H1 (cell line): ENCODE measurements around the gene ABHD15. TPM values are rescaled to one million over a fixed set of nuclear protein-coding genes. Genes with fewer than 3 reads are reported as not detected.
A peak's percentile ranks its signal among the peaks of the same experiment; 100 is the strongest.

Experiments used
- CREB1 ChIP-seq: IDR thresholded peaks from 2 replicates; pipeline ENCODE4 v1.6.1; 2012; ENCODE audit warnings: inconsistent platforms
- polyA plus RNA-seq, 7 experiments: library from polyadenylated mRNA; depleted of rRNA in 3 of 7; stranded (reverse) in 5 of 7; unstranded in 2 of 7; fragments of >200 nt in 5 of 7; fragments of 200-250 nt in 2 of 7; gene quantifications; 1 replicate in 5 of 7; 2 replicates in 1 of 7; 4 replicates in 1 of 7; pipeline versions ENCODE4 v1.2.1 to v1.2.3, GENCODE V29; 2011 to 2013; ENCODE audit warnings: missing spikeins in 2 of 7, mixed read lengths in 2 of 7
- total RNA-seq: library from RNA; stranded (reverse); fragmentation: NEBNext Ultra II Directional; extraction: Animal tissue kit (Norgen Biotek cat#: 25700); gene quantifications from 2 replicates; pipeline ENCODE4 v1.2.1, GENCODE V29; 2021

Gene ABHD15
- total and polyA plus RNA-seq, 2 of the 8 experiments (the other 6 are each of a cell fraction or from before 2014, with no cell fraction given), result 0.88 to 1.7 TPM

- TF ChIP-seq CREB1, result 0 out of 2 replicates have a peak, but pooled peaks have one; percentile 7
Measured at GRCh38 chr17:29615492-29616299, 48.9 kb upstream of the ABHD15 start (continued).
